Glutamatergic neuron (in vitro differentiated cells): ENCODE data around the gene LRRC49. TPM values are rescaled to one million over a fixed set of nuclear protein-coding genes. Genes with fewer than 3 reads are reported as not detected.

Experiments used
- DNase-seq: peaks from one replicate; pipeline ENCODE4 v3.0.0; 2022
- H3K27ac Mint-ChIP-seq: one replicate; pipeline ENCODE4 v1.8.0; 2020; ENCODE audit warnings: mild to moderate bottlenecking, mixed read lengths, inconsistent platforms; ENCODE audit not compliant: unreplicated experiment
- H3K27me3 Mint-ChIP-seq: one replicate; pipeline ENCODE4 v1.8.0; 2020; ENCODE audit warnings: mild to moderate bottlenecking, moderate library complexity, mixed read lengths, inconsistent platforms; ENCODE audit not compliant: unreplicated experiment
- H3K36me3 Mint-ChIP-seq: one replicate; pipeline ENCODE4 v1.8.0; 2020; ENCODE audit warnings: mild to moderate bottlenecking, mixed read lengths, inconsistent platforms; ENCODE audit not compliant: unreplicated experiment
- H3K4me1 Mint-ChIP-seq: one replicate; pipeline ENCODE4 v1.8.0; 2020; ENCODE audit warnings: mild to moderate bottlenecking, low read depth, mixed read lengths, inconsistent platforms; ENCODE audit not compliant: unreplicated experiment
- H3K4me3 Mint-ChIP-seq: one replicate; pipeline ENCODE4 v1.8.0; 2020; ENCODE audit warnings: mild to moderate bottlenecking, mixed read lengths, inconsistent platforms; ENCODE audit not compliant: unreplicated experiment
- H3K9me3 Mint-ChIP-seq: one replicate; pipeline ENCODE4 v1.8.0; 2020; ENCODE audit warnings: mild to moderate bottlenecking, moderate library complexity, mixed read lengths, inconsistent platforms; ENCODE audit not compliant: unreplicated experiment
- total RNA-seq: library from RNA; stranded (reverse); fragmentation: NEBNext Ultra II Directional; extraction: Animal tissue kit (Norgen Biotek cat#: 25700); gene quantifications from one replicate; pipeline ENCODE4 v1.2.1, GENCODE V29; 2021; ENCODE audit not compliant: unreplicated experiment
- TF ChIP-seq, protein P1 (sequence below): fragments of 200-600 bp; sonication (generic); IDR thresholded peaks from one replicate; pipeline ENCODE4 v1.5.0; 2021; ENCODE audit not compliant: partially characterized antibody, unreplicated experiment

The LRRC49 gene
- total RNA-seq, 1 donor from 2014 or later, result 28.6 TPM

GRCh38 chr15:71054286-71054952 is 161.8 kb downstream of the LRRC49 start:
- TF ChIP-seq, protein P1, sequence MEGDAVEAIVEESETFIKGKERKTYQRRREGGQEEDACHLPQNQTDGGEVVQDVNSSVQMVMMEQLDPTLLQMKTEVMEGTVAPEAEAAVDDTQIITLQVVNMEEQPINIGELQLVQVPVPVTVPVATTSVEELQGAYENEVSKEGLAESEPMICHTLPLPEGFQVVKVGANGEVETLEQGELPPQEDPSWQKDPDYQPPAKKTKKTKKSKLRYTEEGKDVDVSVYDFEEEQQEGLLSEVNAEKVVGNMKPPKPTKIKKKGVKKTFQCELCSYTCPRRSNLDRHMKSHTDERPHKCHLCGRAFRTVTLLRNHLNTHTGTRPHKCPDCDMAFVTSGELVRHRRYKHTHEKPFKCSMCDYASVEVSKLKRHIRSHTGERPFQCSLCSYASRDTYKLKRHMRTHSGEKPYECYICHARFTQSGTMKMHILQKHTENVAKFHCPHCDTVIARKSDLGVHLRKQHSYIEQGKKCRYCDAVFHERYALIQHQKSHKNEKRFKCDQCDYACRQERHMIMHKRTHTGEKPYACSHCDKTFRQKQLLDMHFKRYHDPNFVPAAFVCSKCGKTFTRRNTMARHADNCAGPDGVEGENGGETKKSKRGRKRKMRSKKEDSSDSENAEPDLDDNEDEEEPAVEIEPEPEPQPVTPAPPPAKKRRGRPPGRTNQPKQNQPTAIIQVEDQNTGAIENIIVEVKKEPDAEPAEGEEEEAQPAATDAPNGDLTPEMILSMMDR, result no peak
- Mint-ChIP-seq H3K9me3 (peaks cover 6% of the 10 kb centered on the region), H3K36me3 (peaks cover 5% of the 10 kb centered on the region), H3K4me3 (no peak overlapping the region), H3K4me1 (no peaks in the 10 kb centered on the region), H3K27me3 (peaks cover 2% of the 10 kb centered on the region), H3K27ac (no peak overlapping the region)
- no peak for DNase-seq

GRCh38 chr15:71055461-71055860 is 162.8 kb downstream of the LRRC49 start:
- DNase-seq, result no peak
- peaks cover 6% of the 10 kb centered on the region for H3K9me3 Mint-ChIP-seq
- no peaks in the 10 kb centered on the region for H3K4me1 Mint-ChIP-seq
- H3K27me3 Mint-ChIP-seq, result peaks cover 4% of the 10 kb centered on the region
- TF ChIP-seq, protein P1, result no peak
- H3K36me3 Mint-ChIP-seq, result peaks cover 5% of the 10 kb centered on the region
- H3K4me3 Mint-ChIP-seq, result no peak overlapping the region
- no peak overlapping the region for H3K27ac Mint-ChIP-seq

DNA sequence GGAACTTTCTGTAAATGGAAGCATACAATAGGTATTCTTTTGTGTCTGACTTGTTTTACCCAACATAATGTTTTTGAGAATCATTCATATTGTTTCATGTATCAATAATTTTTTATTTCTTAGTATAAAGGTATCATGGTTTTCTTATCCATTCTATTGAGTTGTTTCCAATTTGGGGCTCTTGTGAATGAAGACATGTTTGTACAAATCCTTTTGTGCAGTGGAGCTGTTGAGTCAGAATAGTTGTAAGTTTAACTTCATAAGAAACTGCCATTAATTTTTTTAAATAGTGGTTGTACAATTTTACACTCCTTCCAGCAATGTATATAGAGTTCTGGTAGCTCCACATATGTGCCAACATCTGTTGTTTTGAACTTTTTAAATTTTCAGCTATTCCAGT is 163.5 kb downstream of the LRRC49 start:
- peaks cover 6% of the 10 kb centered on the region for H3K9me3 Mint-ChIP-seq
- no peak for DNase-seq
- peaks cover 5% of the 10 kb centered on the region for H3K36me3 Mint-ChIP-seq
- TF ChIP-seq, protein P1, result no peak
- H3K27me3 Mint-ChIP-seq, result peaks cover 4% of the 10 kb centered on the region
- H3K4me3 Mint-ChIP-seq, result no peak overlapping the region
- no peak overlapping the region for H3K27ac Mint-ChIP-seq
- H3K4me1 Mint-ChIP-seq, result no peaks in the 10 kb centered on the region

- no peak for DNase-seq
- H3K9me3 Mint-ChIP-seq, result peaks cover 6% of the 10 kb centered on the region
- TF ChIP-seq, protein P1, result no peak
- peaks cover 5% of the 10 kb centered on the region for H3K36me3 Mint-ChIP-seq
- no peak overlapping the region for H3K27ac Mint-ChIP-seq
- H3K4me3 Mint-ChIP-seq, result no peak overlapping the region
- no peaks in the 10 kb centered on the region for H3K4me1 Mint-ChIP-seq
- H3K27me3 Mint-ChIP-seq, result peaks cover 4% of the 10 kb centered on the region
Measured at GRCh38 chr15:71057143-71057542, 164.5 kb downstream of the LRRC49 start.

GRCh38 chr15:71057581-71057980 is 165.0 kb downstream of the LRRC49 start:
- TF ChIP-seq, protein P1, result no peak
- Mint-ChIP-seq H3K9me3 (peaks cover 6% of the 10 kb centered on the region), H3K36me3 (peaks cover 5% of the 10 kb centered on the region), H3K4me3 (no peak overlapping the region), H3K27ac (no peak overlapping the region), H3K4me1 (no peaks in the 10 kb centered on the region), H3K27me3 (peaks cover 4% of the 10 kb centered on the region)
- DNase-seq, result no peak
